OCI-LY1 (cell line): ENCODE measurements around the gene FMN1.

Experiments
- CTCF ChIP-seq: fragments of 200-600 bp; sonication (generic), shearing (Covaris generic); IDR thresholded peaks from 2 replicates; pipeline ENCODE4 v1.5.1; 2017; ENCODE audit warnings: mild to moderate bottlenecking, antibody characterized with exemption, low read length, moderate library complexity, mixed read lengths
- EZH2 ChIP-seq: fragments of 200-600 bp; sonication (generic), shearing (Covaris generic); IDR thresholded peaks from 2 replicates; pipeline ENCODE4 v1.8.0; 2017; ENCODE audit warnings: borderline replicate concordance, mixed run types, mild to moderate bottlenecking, antibody characterized with exemption, low read length, moderate library complexity, mixed read lengths

GRCh38 chr15:32853592-32853991, 340.9 kb downstream of the FMN1 start:
- TF ChIP-seq CTCF (no peak), EZH2 (no peak)
